ENCODE data around the gene STMP1. TPM values are rescaled to one million over a fixed set of nuclear protein-coding genes. Genes with fewer than 3 reads are reported as not detected.

STMP1 gene
- polyA plus RNA-seq, 1 of the 3 experiments (the other 2 are of a cell fraction) = 26.0 TPM

DNA sequence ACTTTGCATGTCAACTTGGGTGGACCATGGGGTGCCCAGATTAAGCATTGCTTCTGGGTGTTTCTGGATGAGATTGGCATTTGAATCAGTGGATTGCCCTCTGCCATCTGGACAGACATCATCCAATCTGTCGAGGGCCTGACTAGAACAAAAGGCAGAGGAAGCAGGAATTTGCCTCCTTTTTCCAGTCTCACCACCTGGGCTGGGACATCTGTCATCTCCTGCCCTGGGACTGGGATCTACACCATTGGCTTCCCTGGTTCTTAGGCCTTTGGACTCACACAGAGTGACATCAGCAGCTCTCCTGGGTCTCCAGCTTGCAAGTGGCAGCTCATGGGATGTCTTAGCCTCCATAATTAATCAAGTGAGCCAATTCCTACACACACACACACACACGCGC, 55.4 kb downstream of the STMP1 start:
- Histone ChIP-seq H4K20me1 (ENCODE audit: insufficient read depth) (no peaks in the 10 kb centered on the region), H3K9me3 (no peaks in the 10 kb centered on the region), H3K4me1 (ENCODE audit: control insufficient read depth in 1 of 2, insufficient read depth in 2 of 2, low read depth in 1 of 2, low read length in 1 of 2) (peaks cover 33 to 34% of the 10 kb centered on the region in 2 experiments), H3K27ac (ENCODE audit: low read depth in 2 of 2, low read length in 1 of 2) (peak overlapping the region; percentile 53 to 80; a peak in 1 of 4 replicates), H3F3A (replicated peaks; ENCODE audit: insufficient read depth) (peaks cover 33% of the 10 kb centered on the region), H3K27me3 (ENCODE audit: insufficient read depth) (no peaks in the 10 kb centered on the region), H2AFZ (ENCODE audit: low read depth) (no peak overlapping the region), H3K36me3 (replicated peaks in 1 of 2; ENCODE audit: control insufficient read depth in 1 of 2, insufficient read depth in 2 of 2, low read length in 1 of 2) (no peaks in the 10 kb centered on the region), H3K4me2 (no peak overlapping the region), H3K9me2 (no peaks in the 10 kb centered on the region), H3K79me2 (ENCODE audit: insufficient read depth) (no peaks in the 10 kb centered on the region), H3K9ac (no peak overlapping the region), H3K4me3 (ENCODE audit: low read depth in 2 of 2, low read length in 1 of 2) (no peak overlapping the region)
- WGBS (ENCODE audit: low lambda C conversion rate) = 84% methylated on average over 3 of the region's 3 CpGs
- ChIA-PET POLR2A (no interaction called here), CTCF (interaction anchor here (11.2 kb wide), 1 partner anchor 44 kb away, joined by 153 read pairs; no protein-coding TSS in a partner anchor)
- TF ChIP-seq RCOR1 (IDR thresholded peaks at IDR 0.05; ENCODE audit: low read length) (no peak), FOXJ3 (CRISPR knock-in tag; IDR thresholded peaks at IDR 0.05) (no peak), TAF1 (IDR thresholded peaks at IDR 0.05; ENCODE audit: borderline replicate concordance, low read depth, low read length) (no peak), TEAD4 (IDR thresholded peaks at IDR 0.05; ENCODE audit: borderline replicate concordance, insufficient read depth) (no peak), NFIC (IDR thresholded peaks at IDR 0.05; ENCODE audit: borderline replicate concordance) (no peak), FOSL2 (IDR thresholded peaks at IDR 0.05; ENCODE audit: borderline replicate concordance, low read depth) (no peak), RFX5 (IDR thresholded peaks at IDR 0.05; ENCODE audit: low read length) (no peak), PBX3 (IDR thresholded peaks at IDR 0.05) (no peak)
- no peak for DNase-seq

DNA sequence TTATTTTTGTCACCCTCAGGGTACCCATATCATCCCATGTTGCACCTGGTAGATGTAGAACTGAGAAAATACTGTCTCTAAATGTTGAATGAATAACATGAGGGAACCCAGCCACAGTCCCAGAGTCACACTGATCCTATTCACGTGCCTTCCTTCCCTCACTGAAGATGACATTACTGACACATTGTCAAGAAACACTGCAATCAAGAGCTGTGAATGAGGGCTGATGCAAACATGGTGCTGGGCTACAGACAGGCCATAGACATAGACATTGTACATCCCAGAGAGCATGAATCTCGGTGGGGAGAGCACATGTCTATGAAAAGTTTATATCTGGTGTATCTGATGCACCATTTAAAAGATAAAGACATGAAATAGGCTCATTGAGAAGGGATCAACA, 55.9 kb downstream of the STMP1 start:
- no peak overlapping the region for H2AFZ ChIP-seq (ENCODE audit: low read depth)
- POLR2A ChIA-PET = no interaction called here
- H3K36me3 ChIP-seq (replicated peaks in 1 of 2; ENCODE audit: control insufficient read depth in 1 of 2, insufficient read depth in 2 of 2, low read length in 1 of 2) = no peaks in the 10 kb centered on the region
- no peak overlapping the region for H3K4me3 ChIP-seq (ENCODE audit: low read depth in 2 of 2, low read length in 1 of 2)
- peaks cover 33% of the 10 kb centered on the region for H3F3A ChIP-seq (replicated peaks; ENCODE audit: insufficient read depth)
- H3K4me2 ChIP-seq = no peak overlapping the region
- peaks cover 28 to 29% of the 10 kb centered on the region in 2 experiments for H3K4me1 ChIP-seq (ENCODE audit: control insufficient read depth in 1 of 2, insufficient read depth in 2 of 2, low read depth in 1 of 2, low read length in 1 of 2)
- H3K27ac ChIP-seq (ENCODE audit: low read depth in 2 of 2, low read length in 1 of 2) = no peak overlapping the region
- 94% methylated on average over 2 of the region's 2 CpGs for WGBS (ENCODE audit: low lambda C conversion rate)
- H3K9me2 ChIP-seq = no peaks in the 10 kb centered on the region
- no peak for DNase-seq
- H3K79me2 ChIP-seq (ENCODE audit: insufficient read depth) = no peaks in the 10 kb centered on the region
- H3K9me3 ChIP-seq = no peaks in the 10 kb centered on the region
- TF ChIP-seq EZH2phosphoT487 (IDR thresholded peaks at IDR 0.05; ENCODE audit: borderline replicate concordance, low read depth) = no peak
- no peak for TF ChIP-seq PBX3 (IDR thresholded peaks at IDR 0.05)
- TF ChIP-seq EP300 (IDR thresholded peaks at IDR 0.05; ENCODE audit: borderline replicate concordance in 1 of 2, low read depth in 1 of 2, low read length in 1 of 2) = no peak
- TF ChIP-seq TEAD4 (IDR thresholded peaks at IDR 0.05; ENCODE audit: borderline replicate concordance, insufficient read depth) = no peak
- TF ChIP-seq GABPA (IDR thresholded peaks at IDR 0.05; ENCODE audit: low read depth) = no peak
- TF ChIP-seq TCF12 (IDR thresholded peaks at IDR 0.05) = no peak
- no peak for TF ChIP-seq ELF1 (IDR thresholded peaks at IDR 0.05)
- no peak for TF ChIP-seq REST (IDR thresholded peaks at IDR 0.05; ENCODE audit: low read depth, low read length)
- TF ChIP-seq RCOR1 (IDR thresholded peaks at IDR 0.05; ENCODE audit: low read length) = no peak
- TF ChIP-seq CHD2 (IDR thresholded peaks at IDR 0.05; ENCODE audit: low read length, partially characterized antibody) = no peak
- no peak for TF ChIP-seq USF2 (IDR thresholded peaks at IDR 0.05; ENCODE audit: borderline replicate concordance, low read depth, low read length)
- TF ChIP-seq POLR2AphosphoS5 (IDR thresholded peaks at IDR 0.05; ENCODE audit: low read depth, low read length) = no peak
- no peak for TF ChIP-seq MXI1 (IDR thresholded peaks at IDR 0.05; ENCODE audit: low read depth, low read length)
- TF ChIP-seq NFIC (IDR thresholded peaks at IDR 0.05; ENCODE audit: borderline replicate concordance) = no peak
- TF ChIP-seq TAF1 (IDR thresholded peaks at IDR 0.05; ENCODE audit: borderline replicate concordance, low read depth, low read length) = no peak
- TF ChIP-seq FOXJ3 (CRISPR knock-in tag; IDR thresholded peaks at IDR 0.05) = no peak
- TF ChIP-seq SMC3 (IDR thresholded peaks at IDR 0.05; ENCODE audit: low read depth, low read length) = no peak
- no peaks in the 10 kb centered on the region for H3K27me3 ChIP-seq (ENCODE audit: insufficient read depth)
- CTCF ChIA-PET = interaction anchor here (11.2 kb wide), 1 partner anchor 45 kb away, joined by 153 read pairs; no protein-coding TSS in a partner anchor
- no peak overlapping the region for H3K9ac ChIP-seq
- H4K20me1 ChIP-seq (ENCODE audit: insufficient read depth) = no peaks in the 10 kb centered on the region
